ENCODE measurements around the gene VAPA. TPM values are rescaled to one million over a fixed set of nuclear protein-coding genes. Genes with fewer than 3 reads are reported as not detected.

Gene VAPA
- total and polyA plus RNA-seq, 2 donors (not counting 3 experiments of a cell fraction or from before 2014, with no cell fraction given): 105 to 163 TPM

DNA sequence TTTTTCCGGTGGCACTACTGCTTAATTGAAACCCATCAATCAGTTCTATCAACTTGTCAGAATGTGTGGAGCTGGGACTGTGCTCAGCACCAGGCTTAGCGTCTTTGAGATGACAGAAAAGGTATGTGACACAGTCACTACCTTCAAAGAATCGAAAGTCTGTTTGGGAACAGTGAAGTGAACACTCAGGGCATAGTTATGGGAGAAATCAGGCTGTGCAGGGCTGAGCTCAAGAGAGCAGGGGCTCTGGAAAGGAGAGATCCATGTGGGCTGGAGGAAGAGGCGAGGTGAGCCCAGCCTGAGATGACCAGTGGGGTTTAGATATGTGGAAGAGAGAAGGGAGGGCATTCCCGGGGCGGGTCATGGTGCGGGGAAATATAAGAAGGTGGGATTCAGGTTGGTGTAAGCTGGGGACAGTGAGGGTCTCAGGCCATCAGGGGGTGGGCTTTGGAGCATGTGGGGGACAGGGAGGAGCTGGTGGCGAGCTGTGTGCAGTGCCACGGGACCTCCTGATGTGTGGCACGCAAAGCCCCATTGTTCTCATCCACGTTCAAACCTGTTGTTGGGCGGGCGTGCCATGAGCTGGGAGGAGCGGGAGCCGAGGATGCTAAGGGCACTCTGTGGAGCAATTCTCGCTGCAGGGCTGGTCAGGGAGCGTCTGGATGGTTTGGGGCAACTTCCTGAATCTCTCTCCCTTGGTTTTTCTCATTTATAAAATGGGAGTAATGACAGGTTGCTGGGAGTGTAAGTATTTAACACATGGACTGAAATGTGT lies 72.5 kb downstream of the VAPA start:
- no peak overlapping the region for H3K4me3 ChIP-seq (replicated peaks in 1 of 3; ENCODE audit: insufficient read depth in 1 of 3, low read depth in 1 of 3, low read length in 3 of 3)
- no peaks in the 10 kb centered on the region for H3K9me1 ChIP-seq (replicated peaks; ENCODE audit: control insufficient read depth, extremely low read depth, insufficient read depth, low read length)
- H2AFZ ChIP-seq (ENCODE audit: low read depth, low read length): no peak overlapping the region
- ChIA-PET POLR2A (no interaction called here), CTCF (no interaction called here)
- no peaks in the 10 kb centered on the region for H3K79me2 ChIP-seq (ENCODE audit: control insufficient read depth, insufficient read depth, low read length)
- H3K9ac ChIP-seq (replicated peaks; ENCODE audit: extremely low read depth, insufficient read depth, low read length): no peak overlapping the region
- H3K36me3 ChIP-seq (ENCODE audit: control insufficient read depth in 2 of 2, extremely low read depth in 1 of 2, insufficient read depth in 2 of 2, low read length in 2 of 2): no peaks in the 10 kb centered on the region
- dilution Hi-C loops (cut with MboI; ENCODE audit: extremely low pct_ligation_motif_present, low sequenced_read_pairs) (loop anchor here (25.0 kb wide), 1 partner anchor 526 kb away; no protein-coding TSS in a partner anchor), intact Hi-C loops (cut with micrococcal nuclease) (no loop called here)
- BruUV-seq (replicated peaks): no TSS peak
- DNase-seq (ENCODE audit: low read depth, low spot score): no peak
- TF ChIP-seq JUN (IDR thresholded peaks at IDR 0.05; ENCODE audit: borderline replicate concordance, insufficient read depth, insufficient read length, low read depth): no peak
- TF ChIP-seq EZH2 (IDR thresholded peaks at IDR 0.05; ENCODE audit: borderline replicate concordance, low read depth, low read length, severe bottlenecking): no peak
- TF ChIP-seq MYC (IDR thresholded peaks at IDR 0.05; ENCODE audit: low read depth, low read length): no peak
- TF ChIP-seq POLR2AphosphoS5 (IDR thresholded peaks at IDR 0.05; ENCODE audit: insufficient read depth, low read depth, low read length): no peak
- TF ChIP-seq, protein P1, sequence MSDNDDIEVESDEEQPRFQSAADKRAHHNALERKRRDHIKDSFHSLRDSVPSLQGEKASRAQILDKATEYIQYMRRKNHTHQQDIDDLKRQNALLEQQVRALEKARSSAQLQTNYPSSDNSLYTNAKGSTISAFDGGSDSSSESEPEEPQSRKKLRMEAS (IDR thresholded peaks at IDR 0.05; ENCODE audit: insufficient read depth, insufficient read length): no peak
- TF ChIP-seq FOS (IDR thresholded peaks at IDR 0.05; ENCODE audit: borderline replicate concordance, insufficient read depth, low read length): no peak
- TF ChIP-seq, protein P2, sequence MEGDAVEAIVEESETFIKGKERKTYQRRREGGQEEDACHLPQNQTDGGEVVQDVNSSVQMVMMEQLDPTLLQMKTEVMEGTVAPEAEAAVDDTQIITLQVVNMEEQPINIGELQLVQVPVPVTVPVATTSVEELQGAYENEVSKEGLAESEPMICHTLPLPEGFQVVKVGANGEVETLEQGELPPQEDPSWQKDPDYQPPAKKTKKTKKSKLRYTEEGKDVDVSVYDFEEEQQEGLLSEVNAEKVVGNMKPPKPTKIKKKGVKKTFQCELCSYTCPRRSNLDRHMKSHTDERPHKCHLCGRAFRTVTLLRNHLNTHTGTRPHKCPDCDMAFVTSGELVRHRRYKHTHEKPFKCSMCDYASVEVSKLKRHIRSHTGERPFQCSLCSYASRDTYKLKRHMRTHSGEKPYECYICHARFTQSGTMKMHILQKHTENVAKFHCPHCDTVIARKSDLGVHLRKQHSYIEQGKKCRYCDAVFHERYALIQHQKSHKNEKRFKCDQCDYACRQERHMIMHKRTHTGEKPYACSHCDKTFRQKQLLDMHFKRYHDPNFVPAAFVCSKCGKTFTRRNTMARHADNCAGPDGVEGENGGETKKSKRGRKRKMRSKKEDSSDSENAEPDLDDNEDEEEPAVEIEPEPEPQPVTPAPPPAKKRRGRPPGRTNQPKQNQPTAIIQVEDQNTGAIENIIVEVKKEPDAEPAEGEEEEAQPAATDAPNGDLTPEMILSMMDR (IDR thresholded peaks at IDR 0.05; ENCODE audit: extremely low read depth in 1 of 2, insufficient read depth in 1 of 2, low read depth in 1 of 2, low read length in 2 of 2): no peak
- TF ChIP-seq POLR2A (IDR thresholded peaks at IDR 0.05; ENCODE audit: low read depth, low read length): no peak
- TF ChIP-seq GATA2 (IDR thresholded peaks at IDR 0.05; ENCODE audit: insufficient read depth, insufficient read length, low read depth, low read length): no peak
- no peaks in the 10 kb centered on the region for H3K9me3 ChIP-seq (replicated peaks; ENCODE audit: control insufficient read depth, insufficient read depth, low read length)
- FAIRE-seq: no peak
- no peaks in the 10 kb centered on the region for H4K20me1 ChIP-seq (replicated peaks; ENCODE audit: control insufficient read depth, extremely low read depth, insufficient read depth, low read length)
- H3K27ac ChIP-seq (ENCODE audit: insufficient read depth, low read depth, low read length): no peak overlapping the region
- H3K4me1 ChIP-seq (ENCODE audit: control insufficient read depth, extremely low read depth, insufficient read depth, low read length): no peaks in the 10 kb centered on the region
- H3K27me3 ChIP-seq (ENCODE audit: control insufficient read depth in 2 of 2, insufficient read depth in 2 of 2, low read length in 2 of 2): peaks cover 14 to 16% of the 10 kb centered on the region in 2 experiments
- no peak overlapping the region for H3K4me2 ChIP-seq (ENCODE audit: insufficient read depth, low read length)
